OCI-LY3 (cell line): ENCODE measurements around the gene CST3.

ENCODE experiments used
- H2AFZ ChIP-seq: fragments of 200-600, 300-600 bp; shearing (Covaris generic); 2 replicates; pipeline ENCODE4 v1.6.0; 2014; ENCODE audit warnings: antibody characterized with exemption, low read depth, low read length
- H3K27ac ChIP-seq: fragments of 200-600, 300-600 bp; sonication (generic); 2 replicates; pipeline ENCODE4 v1.5.1; 2014; ENCODE audit warnings: mild to moderate bottlenecking, low read length, moderate library complexity, mixed read lengths
- H3K27me3 ChIP-seq: fragments of 200-600, 300-600 bp; sonication (generic); 2 replicates; pipeline ENCODE4 v1.6.1; 2014; ENCODE audit warnings: low read depth, low read length, mixed read lengths
- H3K36me3 ChIP-seq: fragments of 200-600, 300-600 bp; sonication (generic); replicated peaks from 2 replicates; pipeline ENCODE3; 2014; ENCODE audit warnings: low read depth, low read length, mixed read lengths
- H3K4me1 ChIP-seq: fragments of 300-600, 200-600 bp; sonication (generic); 2 replicates; pipeline ENCODE4 v1.6.1; 2014; ENCODE audit warnings: low read length, mixed read lengths
- H3K4me2 ChIP-seq: fragments of 200-600, 300-600 bp; sonication (generic); 2 replicates; pipeline ENCODE4 v1.6.1; 2014; ENCODE audit warnings: low read length, mixed read lengths
- H3K4me3 ChIP-seq: fragments of 300-600, 200-600 bp; sonication (generic); 2 replicates; pipeline ENCODE4 v1.5.1; 2014; ENCODE audit warnings: antibody characterized with exemption, mild to moderate bottlenecking, low read length, moderate library complexity
- H3K79me2 ChIP-seq: fragments of 300-600, 200-600 bp; shearing (Covaris generic); 2 replicates; pipeline ENCODE4 v1.6.1; 2014; ENCODE audit warnings: mild to moderate bottlenecking, low read length, mixed read lengths
- H3K9ac ChIP-seq: fragments of 300-600, 200-600 bp; shearing (Covaris generic); 2 replicates; pipeline ENCODE4 v1.6.0; 2014; ENCODE audit warnings: mild to moderate bottlenecking, low read length, moderate library complexity
- H3K9me3 ChIP-seq: fragments of 200-600, 300-600 bp; shearing (Covaris generic); 2 replicates; pipeline ENCODE4 v1.6.1; 2014; ENCODE audit warnings: low read length, mixed read lengths; ENCODE audit not compliant: insufficient read depth
- H4K20me1 ChIP-seq: fragments of 200-600, 300-600 bp; sonication (generic); 2 replicates; pipeline ENCODE4 v1.6.1; 2016; ENCODE audit warnings: low read length, mixed read lengths; ENCODE audit not compliant: insufficient read depth
- CTCF ChIP-seq: fragments of 200-600, 300-600 bp; sonication (generic); IDR thresholded peaks from 2 replicates; pipeline ENCODE4 v1.5.1; 2014; ENCODE audit warnings: antibody characterized with exemption, low read length, low read depth
- EZH2phosphoT487 ChIP-seq: fragments of 200-600 bp; shearing (Covaris generic); IDR thresholded peaks from 2 replicates; pipeline ENCODE4 v1.6.1; 2018; ENCODE audit warnings: antibody characterized with exemption, mixed run types, low read depth

The CST3 gene

GRCh38 chr20:23673209-23673608 is 35.5 kb upstream of the CST3 start:
- no peaks in the 10 kb centered on the region for H3K79me2 ChIP-seq
- no peak overlapping the region for H3K4me2 ChIP-seq
- H3K9ac ChIP-seq = no peak overlapping the region
- H4K20me1 ChIP-seq = no peaks in the 10 kb centered on the region
- TF ChIP-seq EZH2phosphoT487 = no peak
- no peak for TF ChIP-seq CTCF
- H3K4me1 ChIP-seq = no peaks in the 10 kb centered on the region
- H3K27ac ChIP-seq = no peak overlapping the region
- H3K36me3 ChIP-seq = no peaks in the 10 kb centered on the region
- no peaks in the 10 kb centered on the region for H3K9me3 ChIP-seq
- no peak overlapping the region for H2AFZ ChIP-seq
- peaks cover 20% of the 10 kb centered on the region for H3K27me3 ChIP-seq
- no peak overlapping the region for H3K4me3 ChIP-seq

GRCh38 chr20:23672158-23672557 is 34.4 kb upstream of the CST3 start:
- H3K79me2 ChIP-seq = no peaks in the 10 kb centered on the region
- peaks cover 20% of the 10 kb centered on the region for H3K27me3 ChIP-seq
- no peaks in the 10 kb centered on the region for H3K4me1 ChIP-seq
- no peak overlapping the region for H3K4me2 ChIP-seq
- H3K9me3 ChIP-seq = no peaks in the 10 kb centered on the region
- no peak overlapping the region for H2AFZ ChIP-seq
- no peak overlapping the region for H3K9ac ChIP-seq
- no peak overlapping the region for H3K27ac ChIP-seq
- no peaks in the 10 kb centered on the region for H3K36me3 ChIP-seq
- no peaks in the 10 kb centered on the region for H4K20me1 ChIP-seq
- TF ChIP-seq CTCF (no peak), EZH2phosphoT487 (no peak)
- H3K4me3 ChIP-seq = no peak overlapping the region

GRCh38 chr20:23671479-23671878 is 33.7 kb upstream of the CST3 start:
- Histone ChIP-seq H2AFZ (no peak overlapping the region), H3K9me3 (no peaks in the 10 kb centered on the region), H3K27me3 (peaks cover 17% of the 10 kb centered on the region), H3K27ac (no peak overlapping the region), H3K79me2 (no peaks in the 10 kb centered on the region), H3K36me3 (no peaks in the 10 kb centered on the region), H3K4me2 (no peak overlapping the region), H3K4me1 (no peaks in the 10 kb centered on the region), H3K4me3 (no peak overlapping the region), H4K20me1 (no peaks in the 10 kb centered on the region), H3K9ac (no peak overlapping the region)
- TF ChIP-seq EZH2phosphoT487 = no peak
- TF ChIP-seq CTCF = no peak

GRCh38 chr20:23670361-23670760 is 32.6 kb upstream of the CST3 start:
- TF ChIP-seq EZH2phosphoT487 = no peak
- no peak for TF ChIP-seq CTCF
- Histone ChIP-seq H3K4me1 (no peaks in the 10 kb centered on the region), H3K4me2 (no peak overlapping the region), H4K20me1 (no peaks in the 10 kb centered on the region), H2AFZ (no peak overlapping the region), H3K27ac (no peak overlapping the region), H3K9ac (no peak overlapping the region), H3K9me3 (no peaks in the 10 kb centered on the region), H3K4me3 (no peak overlapping the region), H3K79me2 (no peaks in the 10 kb centered on the region), H3K27me3 (peaks cover 12% of the 10 kb centered on the region), H3K36me3 (no peaks in the 10 kb centered on the region)
